Esophagus squamous epithelium (tissue), 5 donors: ENCODE measurements around the gene FOXC1. TPM values are rescaled to one million over a fixed set of nuclear protein-coding genes. Genes with fewer than 3 reads are reported as not detected.

Experiments
- DNase-seq: peaks from one replicate; lab custom pipeline; 2025; lab: John Stamatoyannopoulos, UW
- H3K27ac ChIP-seq, 4 donors: fragments of 200-600 bp; sonication (generic); one replicate each; pipeline ENCODE4 v1.5.1; 2016 to 2019; ENCODE audit warnings: mild to moderate bottlenecking in 1 of 4
- H3K27me3 ChIP-seq, 4 donors: fragments of 200-600 bp; sonication (generic); 1 replicate in 3 of 4; 2 replicates in 1 of 4; pipeline versions ENCODE4 v1.5.1 to v1.6.0; 2017 to 2021; ENCODE audit warnings: antibody characterized with exemption in 1 of 4
- H3K36me3 ChIP-seq, 3 donors: fragments of 200-600 bp; sonication (generic); one replicate each; pipeline ENCODE4 v1.5.1; 2016 to 2019
- H3K4me1 ChIP-seq, 3 donors: fragments of 200-600 bp; sonication (generic); one replicate each; pipeline ENCODE4 v1.5.1; 2017 to 2019
- H3K4me3 ChIP-seq, 4 donors: fragments of 200-600 bp; sonication (generic); 1 replicate in 3 of 4; 2 replicates in 1 of 4; pipeline ENCODE4 v1.5.1; 2016 to 2019; ENCODE audit warnings: mild to moderate bottlenecking in 2 of 4, moderate library complexity in 1 of 4
- H3K9me3 ChIP-seq, 3 donors: fragments of 200-600 bp; sonication (generic); one replicate each; pipeline ENCODE4 v1.5.1; 2016 to 2019
- POLR2A ChIP-seq, 4 donors: fragments of 450-650 bp; IDR thresholded peaks; one replicate each; pipeline ENCODE4 v1.6.1; 2017; ENCODE audit warnings: antibody characterized with exemption in 4 of 4, mild to moderate bottlenecking in 4 of 4, moderate library complexity in 3 of 4
- WGBS, 2 donors: methylation state at CpG; one replicate each; pipeline ENCODE4 v1.1.5; 2018; 5-methylcytosine and 5-hydroxymethylcytosine counted together
- intact Hi-C: fragments of 100-400 bp; cut with DNase I; formaldehyde crosslinking; loops from one replicate; pipeline ENCODE4 v1.15.0; 2022
- total RNA-seq, 4 donors: library from RNA; depleted of rRNA; stranded (reverse); fragments of >200 nt; gene quantifications; one replicate each; pipeline ENCODE4 v1.1.0, GENCODE V29; 2016
- TF ChIP-seq, protein P1 (sequence below), 6 experiments: fragments of 450-650 bp in 4 of 6; fragments of 200-600 bp in 2 of 6; sonication (generic) in 2 of 6; IDR thresholded peaks; one replicate each; pipeline ENCODE4 v1.5.1; 2016 to 2019; ENCODE audit warnings: antibody characterized with exemption in 6 of 6, mild to moderate bottlenecking in 4 of 6, moderate library complexity in 4 of 6
- donor health status: DM: yes; HTN: yes; CAD: no.

The FOXC1 gene
- total RNA-seq, 4 donors from 2014 or later = 2.2 to 6.0 (median 3.4) TPM

DNA sequence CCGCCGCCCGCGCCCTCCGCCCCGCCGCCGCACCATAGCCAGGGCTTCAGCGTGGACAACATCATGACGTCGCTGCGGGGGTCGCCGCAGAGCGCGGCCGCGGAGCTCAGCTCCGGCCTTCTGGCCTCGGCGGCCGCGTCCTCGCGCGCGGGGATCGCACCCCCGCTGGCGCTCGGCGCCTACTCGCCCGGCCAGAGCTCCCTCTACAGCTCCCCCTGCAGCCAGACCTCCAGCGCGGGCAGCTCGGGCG is 1.5 kb downstream of the FOXC1 start:
- peak overlapping the region; percentile 57 to 83 (median 63) for H3K4me3 ChIP-seq
- H3K9me3 ChIP-seq = no peaks in the 10 kb centered on the region
- no CpG with 5 or more reads among the region's 38 CpGs for WGBS, 2 donors
- H3K36me3 ChIP-seq = no peaks in the 10 kb centered on the region
- peaks cover 4 to 99% (median 32%) of the 10 kb centered on the region in 4 donors for H3K27me3 ChIP-seq
- no peak for TF ChIP-seq POLR2A (IDR thresholded peaks at IDR 0.05)
- TF ChIP-seq, protein P1, sequence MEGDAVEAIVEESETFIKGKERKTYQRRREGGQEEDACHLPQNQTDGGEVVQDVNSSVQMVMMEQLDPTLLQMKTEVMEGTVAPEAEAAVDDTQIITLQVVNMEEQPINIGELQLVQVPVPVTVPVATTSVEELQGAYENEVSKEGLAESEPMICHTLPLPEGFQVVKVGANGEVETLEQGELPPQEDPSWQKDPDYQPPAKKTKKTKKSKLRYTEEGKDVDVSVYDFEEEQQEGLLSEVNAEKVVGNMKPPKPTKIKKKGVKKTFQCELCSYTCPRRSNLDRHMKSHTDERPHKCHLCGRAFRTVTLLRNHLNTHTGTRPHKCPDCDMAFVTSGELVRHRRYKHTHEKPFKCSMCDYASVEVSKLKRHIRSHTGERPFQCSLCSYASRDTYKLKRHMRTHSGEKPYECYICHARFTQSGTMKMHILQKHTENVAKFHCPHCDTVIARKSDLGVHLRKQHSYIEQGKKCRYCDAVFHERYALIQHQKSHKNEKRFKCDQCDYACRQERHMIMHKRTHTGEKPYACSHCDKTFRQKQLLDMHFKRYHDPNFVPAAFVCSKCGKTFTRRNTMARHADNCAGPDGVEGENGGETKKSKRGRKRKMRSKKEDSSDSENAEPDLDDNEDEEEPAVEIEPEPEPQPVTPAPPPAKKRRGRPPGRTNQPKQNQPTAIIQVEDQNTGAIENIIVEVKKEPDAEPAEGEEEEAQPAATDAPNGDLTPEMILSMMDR (IDR thresholded peaks at IDR 0.05) = peak in 1 of 6 experiments; percentile 16
- H3K4me1 ChIP-seq = peaks cover 19 to 81% (median 43%) of the 10 kb centered on the region in 3 donors
- intact Hi-C loops = no loop called here
- H3K27ac ChIP-seq = peak overlapping the region; percentile 85 to 96 (median 89)
- no peak for DNase-seq

DNA sequence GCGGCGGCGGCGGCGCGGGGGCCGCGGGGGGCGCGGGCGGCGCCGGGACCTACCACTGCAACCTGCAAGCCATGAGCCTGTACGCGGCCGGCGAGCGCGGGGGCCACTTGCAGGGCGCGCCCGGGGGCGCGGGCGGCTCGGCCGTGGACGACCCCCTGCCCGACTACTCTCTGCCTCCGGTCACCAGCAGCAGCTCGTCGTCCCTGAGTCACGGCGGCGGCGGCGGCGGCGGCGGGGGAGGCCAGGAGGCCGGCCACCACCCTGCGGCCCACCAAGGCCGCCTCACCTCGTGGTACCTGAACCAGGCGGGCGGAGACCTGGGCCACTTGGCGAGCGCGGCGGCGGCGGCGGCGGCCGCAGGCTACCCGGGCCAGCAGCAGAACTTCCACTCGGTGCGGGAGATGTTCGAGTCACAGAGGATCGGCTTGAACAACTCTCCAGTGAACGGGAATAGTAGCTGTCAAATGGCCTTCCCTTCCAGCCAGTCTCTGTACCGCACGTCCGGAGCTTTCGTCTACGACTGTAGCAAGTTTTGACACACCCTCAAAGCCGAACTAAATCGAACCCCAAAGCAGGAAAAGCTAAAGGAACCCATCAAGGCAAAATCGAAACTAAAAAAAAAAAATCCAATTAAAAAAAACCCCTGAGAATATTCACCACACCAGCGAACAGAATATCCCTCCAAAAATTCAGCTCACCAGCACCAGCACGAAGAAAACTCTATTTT is 2.0 kb downstream of the FOXC1 start:
- no peaks in the 10 kb centered on the region for H3K36me3 ChIP-seq
- peaks cover 4 to 99% (median 27%) of the 10 kb centered on the region in 4 donors for H3K27me3 ChIP-seq
- intact Hi-C loops = no loop called here
- peaks cover 19 to 76% (median 43%) of the 10 kb centered on the region in 3 donors for H3K4me1 ChIP-seq
- no peaks in the 10 kb centered on the region for H3K9me3 ChIP-seq
- no peak for TF ChIP-seq POLR2A (IDR thresholded peaks at IDR 0.05)
- TF ChIP-seq, protein P1 (IDR thresholded peaks at IDR 0.05) = no peak
- peak overlapping the region; percentile 50 to 96 (median 89) for H3K27ac ChIP-seq
- peak overlapping the region; percentile 57 to 83 (median 63) for H3K4me3 ChIP-seq
- no peak for DNase-seq
- 2 to 8% methylated on average over 11 to 14 of the region's 71 CpGs for WGBS, 2 donors

DNA sequence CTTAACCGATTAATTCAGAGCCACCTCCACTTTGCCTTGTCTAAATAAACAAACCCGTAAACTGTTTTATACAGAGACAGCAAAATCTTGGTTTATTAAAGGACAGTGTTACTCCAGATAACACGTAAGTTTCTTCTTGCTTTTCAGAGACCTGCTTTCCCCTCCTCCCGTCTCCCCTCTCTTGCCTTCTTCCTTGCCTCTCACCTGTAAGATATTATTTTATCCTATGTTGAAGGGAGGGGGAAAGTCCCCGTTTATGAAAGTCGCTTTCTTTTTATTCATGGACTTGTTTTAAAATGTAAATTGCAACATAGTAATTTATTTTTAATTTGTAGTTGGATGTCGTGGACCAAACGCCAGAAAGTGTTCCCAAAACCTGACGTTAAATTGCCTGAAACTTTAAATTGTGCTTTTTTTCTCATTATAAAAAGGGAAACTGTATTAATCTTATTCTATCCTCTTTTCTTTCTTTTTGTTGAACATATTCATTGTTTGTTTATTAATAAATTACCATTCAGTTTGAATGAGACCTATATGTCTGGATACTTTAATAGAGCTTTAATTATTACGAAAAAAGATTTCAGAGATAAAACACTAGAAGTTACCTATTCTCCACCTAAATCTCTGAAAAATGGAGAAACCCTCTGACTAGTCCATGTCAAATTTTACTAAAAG is 2.7 kb downstream of the FOXC1 start:
- Histone ChIP-seq H3K27ac (peak overlapping the region; percentile 50 to 96 (median 89)), H3K4me3 (peak overlapping the region; percentile 57 to 83 (median 63)), H3K27me3 (peaks cover 4 to 99% (median 22%) of the 10 kb centered on the region in 4 donors), H3K4me1 (peaks cover 14 to 69% (median 37%) of the 10 kb centered on the region in 3 donors), H3K36me3 (no peaks in the 10 kb centered on the region), H3K9me3 (no peaks in the 10 kb centered on the region)
- no peak for DNase-seq
- intact Hi-C loops = no loop called here
- WGBS, 2 donors = 35 to 38% methylated on average over 10 of the region's 10 CpGs
- TF ChIP-seq, protein P1 (IDR thresholded peaks at IDR 0.05) = no peak
- TF ChIP-seq POLR2A (IDR thresholded peaks at IDR 0.05) = no peak

DNA sequence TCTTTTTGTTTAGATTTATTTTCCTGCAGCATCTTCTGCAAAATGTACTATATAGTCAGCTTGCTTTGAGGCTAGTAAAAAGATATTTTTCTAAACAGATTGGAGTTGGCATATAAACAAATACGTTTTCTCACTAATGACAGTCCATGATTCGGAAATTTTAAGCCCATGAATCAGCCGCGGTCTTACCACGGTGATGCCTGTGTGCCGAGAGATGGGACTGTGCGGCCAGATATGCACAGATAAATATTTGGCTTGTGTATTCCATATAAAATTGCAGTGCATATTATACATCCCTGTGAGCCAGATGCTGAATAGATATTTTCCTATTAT is 3.2 kb downstream of the FOXC1 start:
- WGBS, 2 donors = 41 to 46% methylated on average over 7 of the region's 7 CpGs
- Histone ChIP-seq H3K9me3 (no peaks in the 10 kb centered on the region), H3K4me3 (peak overlapping the region; percentile 57 to 83 (median 63)), H3K36me3 (no peaks in the 10 kb centered on the region), H3K4me1 (peaks cover 9 to 64% (median 37%) of the 10 kb centered on the region in 3 donors), H3K27ac (peak overlapping the region in 2 of 4 donors; percentile 50 to 91), H3K27me3 (peaks cover 2 to 99% (median 17%) of the 10 kb centered on the region in 4 donors)
- no peak for TF ChIP-seq POLR2A (IDR thresholded peaks at IDR 0.05)
- DNase-seq = no peak
- intact Hi-C loops = no loop called here

DNA sequence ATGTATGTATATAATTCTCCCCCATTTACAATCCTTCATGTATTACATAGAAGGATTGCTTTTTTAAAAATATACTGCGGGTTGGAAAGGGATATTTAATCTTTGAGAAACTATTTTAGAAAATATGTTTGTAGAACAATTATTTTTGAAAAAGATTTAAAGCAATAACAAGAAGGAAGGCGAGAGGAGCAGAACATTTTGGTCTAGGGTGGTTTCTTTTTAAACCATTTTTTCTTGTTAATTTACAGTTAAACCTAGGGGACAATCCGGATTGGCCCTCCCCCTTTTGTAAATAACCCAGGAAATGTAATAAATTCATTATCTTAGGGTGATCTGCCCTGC is 3.6 kb downstream of the FOXC1 start:
- 31 to 43% methylated on average over 3 of the region's 3 CpGs for WGBS, 2 donors
- peaks cover 7 to 60% (median 37%) of the 10 kb centered on the region in 3 donors for H3K4me1 ChIP-seq
- no peaks in the 10 kb centered on the region for H3K9me3 ChIP-seq
- DNase-seq = no peak
- peak overlapping the region; percentile 57 to 83 (median 63) for H3K4me3 ChIP-seq
- H3K27ac ChIP-seq = peak overlapping the region; percentile 50 to 91 (median 61)
- TF ChIP-seq, protein P1 (IDR thresholded peaks at IDR 0.05) = no peak
- H3K27me3 ChIP-seq = peaks cover 0 to 99% (median 13%) of the 10 kb centered on the region in 4 donors
- H3K36me3 ChIP-seq = no peaks in the 10 kb centered on the region
- intact Hi-C loops = no loop called here
